ENCODE results near the gene ABCC9. TPM values are rescaled to one million over a fixed set of nuclear protein-coding genes. Genes with fewer than 3 reads are reported as not detected.
"Not testable (repeated sequence)": the region's sequence is repeated elsewhere in the genome, so short reads cannot be mapped to it uniquely, and the experiment has no call there.

The ABCC9 gene
- total RNA-seq, 1 experiment from 2014 or later, result 49.2 TPM

DNA sequence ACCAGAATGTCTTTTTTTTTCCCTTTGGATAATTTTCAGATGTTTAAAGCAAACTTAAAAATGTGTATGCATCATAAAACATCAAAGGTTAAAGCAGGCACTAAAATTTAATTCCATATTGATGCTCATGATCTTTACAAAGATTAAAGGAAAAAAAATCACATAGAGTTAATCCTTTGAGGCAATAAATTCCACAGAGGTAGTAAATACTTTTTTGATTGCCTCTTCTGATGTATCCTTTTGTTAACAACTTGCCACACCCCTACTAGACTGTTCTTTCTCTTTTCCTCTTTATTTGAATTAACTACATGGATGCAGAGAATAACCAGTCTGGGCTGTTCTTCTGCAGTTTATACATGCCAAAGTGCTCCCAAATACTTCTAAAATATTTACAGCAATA, 121.5 kb downstream of the ABCC9 start:
- DNase-seq (ENCODE audit: extremely low read depth, low read depth), result no peak

DNA sequence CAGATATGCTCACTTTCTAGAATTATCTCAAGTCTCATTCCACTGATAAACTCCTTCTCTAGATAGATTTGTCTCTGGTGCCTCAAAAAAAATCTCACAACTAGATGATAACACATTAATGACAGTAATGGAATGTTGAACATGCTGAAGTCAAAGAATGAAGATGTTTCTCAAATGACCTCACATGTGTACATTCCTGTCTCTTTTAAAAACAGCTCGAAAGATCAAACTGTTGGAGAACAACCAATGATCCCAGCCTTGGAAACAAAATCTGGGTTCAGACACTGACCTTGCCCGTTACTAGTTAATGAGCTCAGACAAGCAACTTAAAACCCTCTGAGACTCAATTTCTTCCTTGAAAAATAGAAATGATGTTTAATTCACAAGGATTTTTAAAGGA, 122.0 kb downstream of the ABCC9 start:
- DNase-seq (ENCODE audit: extremely low read depth, low read depth), result peak; percentile 56

GRCh38 chr12:21818627-21819026, 122.6 kb downstream of the ABCC9 start:
- DNase-seq (ENCODE audit: extremely low read depth, low read depth), result peak; percentile 14

- DNase-seq (ENCODE audit: extremely low read depth, low read depth), result no peak
These were observed 125.7 kb downstream of the ABCC9 start for GRCh38 chr12:21815306-21816062.

- no peak for DNase-seq (ENCODE audit: extremely low read depth, low read depth)
These were observed 126.4 kb downstream of the ABCC9 start for GRCh38 chr12:21814814-21815213.

GRCh38 chr12:21814327-21814726, 126.9 kb downstream of the ABCC9 start:
- DNase-seq (ENCODE audit: extremely low read depth, low read depth), result no peak

- no peak for DNase-seq (ENCODE audit: extremely low read depth, low read depth)
These were observed 127.5 kb downstream of the ABCC9 start for GRCh38 chr12:21813751-21814150.

DNA sequence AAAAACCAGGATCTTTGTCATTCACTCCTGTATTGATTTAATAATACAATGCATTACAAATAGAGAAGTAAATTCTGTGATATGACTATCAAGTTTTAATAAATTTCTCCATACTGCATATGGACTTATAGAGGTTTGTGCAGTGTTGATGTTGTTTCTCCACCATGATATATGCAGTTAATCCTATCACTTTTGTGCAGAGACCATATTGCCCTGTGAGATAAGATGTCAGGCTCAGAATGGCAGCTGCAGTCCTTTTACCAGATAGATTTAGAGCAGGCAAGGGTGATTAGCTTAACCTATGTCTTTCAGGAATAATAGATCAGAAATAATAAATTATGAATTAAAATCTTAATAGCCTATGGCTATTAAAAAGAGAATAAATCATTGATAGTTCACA, 128.1 kb downstream of the ABCC9 start:
- no peak for DNase-seq (ENCODE audit: extremely low read depth, low read depth)

DNA sequence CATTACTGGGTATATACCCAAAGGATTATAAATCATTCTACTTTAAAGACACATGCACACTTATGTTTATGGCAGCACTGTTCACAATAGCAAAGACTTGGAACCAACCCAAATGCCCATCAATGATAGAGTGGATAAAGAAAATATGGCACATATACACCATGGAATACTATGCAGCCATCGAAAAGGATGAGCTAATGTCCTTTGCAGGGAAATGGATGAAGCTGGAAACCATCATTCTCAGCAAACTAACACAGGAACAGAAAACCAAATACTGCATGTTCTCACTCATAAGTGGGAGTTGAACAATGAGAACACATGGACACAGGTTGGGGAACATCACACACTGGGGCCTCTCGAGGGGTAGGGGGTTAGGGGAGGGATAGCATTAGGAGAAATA, 128.9 kb downstream of the ABCC9 start:
- not testable (repeated sequence) for DNase-seq (ENCODE audit: extremely low read depth, low read depth)

DNA sequence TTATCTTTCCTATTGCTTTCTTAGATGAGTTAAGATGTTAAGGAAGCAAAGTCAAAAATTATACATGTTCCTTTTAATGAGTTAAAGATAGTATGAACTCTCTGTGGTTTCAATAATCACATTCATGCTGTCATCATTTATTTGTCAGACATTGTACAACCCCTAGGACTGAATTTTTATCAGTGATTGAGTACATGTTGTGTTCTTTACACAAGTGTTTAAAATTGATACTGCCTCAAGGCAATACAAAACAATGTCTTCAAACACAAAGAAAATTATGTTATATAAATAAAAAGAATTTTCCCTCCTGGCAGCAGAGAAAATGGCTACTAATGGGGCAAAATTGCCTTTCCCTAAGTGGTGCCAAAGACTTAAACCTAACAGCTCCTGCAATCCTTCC, 132.1 kb downstream of the ABCC9 start:
- no peak for DNase-seq (ENCODE audit: extremely low read depth, low read depth)

DNA sequence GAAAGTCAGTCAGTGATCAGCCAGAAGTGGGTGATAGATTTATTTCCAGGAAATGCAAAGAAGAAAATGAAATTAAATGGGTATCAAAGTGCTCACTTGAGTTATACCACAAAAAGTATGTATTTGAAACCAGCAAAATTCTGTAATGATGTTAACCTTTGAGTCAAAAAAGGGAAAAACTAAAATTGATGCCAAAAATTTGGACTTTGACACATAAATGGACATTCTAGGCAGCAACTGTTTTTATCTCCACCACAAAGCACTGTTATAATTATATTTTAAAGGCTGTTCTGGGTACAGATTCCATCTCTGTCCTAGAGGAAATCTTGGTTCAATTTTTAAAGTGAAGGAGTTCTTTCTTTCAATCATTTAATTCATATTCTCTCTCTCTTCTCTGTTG, 135.0 kb downstream of the ABCC9 start:
- DNase-seq (ENCODE audit: extremely low read depth, low read depth), result no peak

DNA sequence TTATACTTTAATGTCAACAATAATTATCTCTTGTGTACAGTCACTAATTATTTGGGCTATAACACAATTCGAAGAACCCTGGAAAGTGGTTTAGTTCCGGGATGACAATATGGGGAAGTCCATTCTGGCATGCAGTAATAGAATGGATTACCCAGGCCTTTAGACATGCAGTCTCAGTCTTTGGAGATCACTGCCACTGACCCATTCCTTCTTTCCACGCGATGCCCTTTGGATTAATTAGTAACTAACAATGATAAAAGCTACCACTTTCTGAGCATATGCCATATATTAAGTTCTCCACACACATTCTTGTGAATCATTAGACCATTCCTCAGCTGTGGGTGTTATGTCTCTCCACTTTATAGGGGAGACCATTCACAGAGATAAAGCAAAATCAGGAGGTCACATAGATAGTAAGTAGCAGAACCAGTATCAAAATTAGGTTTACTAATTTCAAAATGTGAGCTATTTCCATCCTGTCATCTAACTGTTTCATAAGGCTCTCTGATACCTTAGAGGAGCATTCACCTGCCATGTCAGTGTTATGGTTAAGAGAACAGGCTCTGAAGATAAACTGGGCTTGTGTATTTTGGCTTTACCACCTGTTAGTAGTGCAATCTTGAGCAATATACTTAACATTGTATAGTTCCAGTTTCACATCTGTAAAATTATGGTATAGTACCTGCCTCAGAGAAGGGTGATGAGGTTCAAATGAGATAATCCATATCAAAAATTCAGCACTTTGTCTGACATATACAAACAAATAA, 139.5 kb downstream of the ABCC9 start:
- no peak for DNase-seq (ENCODE audit: extremely low read depth, low read depth)

DNA sequence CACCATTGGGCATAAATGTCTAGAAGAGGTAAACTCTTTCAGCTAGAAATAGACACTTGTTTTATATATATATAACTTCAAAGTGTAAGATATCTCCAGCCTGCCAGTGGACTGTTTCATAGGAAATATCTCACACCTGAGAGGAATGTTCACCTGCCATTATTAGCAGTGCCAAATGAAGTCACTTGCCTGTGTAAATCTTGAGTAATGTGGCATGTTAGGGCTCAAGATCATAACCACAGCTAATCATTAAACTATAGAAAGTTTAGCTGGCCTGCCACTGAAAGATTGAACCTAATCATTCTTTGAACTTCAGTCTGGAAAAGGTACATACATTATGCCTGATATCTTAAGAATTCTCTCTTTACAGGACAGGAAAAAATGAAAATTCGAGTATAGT, 141.2 kb downstream of the ABCC9 start:
- DNase-seq (ENCODE audit: extremely low read depth, low read depth), result no peak

GRCh38 chr12:21797539-21797938, 143.7 kb downstream of the ABCC9 start:
- DNase-seq (ENCODE audit: extremely low read depth, low read depth), result no peak

DNA sequence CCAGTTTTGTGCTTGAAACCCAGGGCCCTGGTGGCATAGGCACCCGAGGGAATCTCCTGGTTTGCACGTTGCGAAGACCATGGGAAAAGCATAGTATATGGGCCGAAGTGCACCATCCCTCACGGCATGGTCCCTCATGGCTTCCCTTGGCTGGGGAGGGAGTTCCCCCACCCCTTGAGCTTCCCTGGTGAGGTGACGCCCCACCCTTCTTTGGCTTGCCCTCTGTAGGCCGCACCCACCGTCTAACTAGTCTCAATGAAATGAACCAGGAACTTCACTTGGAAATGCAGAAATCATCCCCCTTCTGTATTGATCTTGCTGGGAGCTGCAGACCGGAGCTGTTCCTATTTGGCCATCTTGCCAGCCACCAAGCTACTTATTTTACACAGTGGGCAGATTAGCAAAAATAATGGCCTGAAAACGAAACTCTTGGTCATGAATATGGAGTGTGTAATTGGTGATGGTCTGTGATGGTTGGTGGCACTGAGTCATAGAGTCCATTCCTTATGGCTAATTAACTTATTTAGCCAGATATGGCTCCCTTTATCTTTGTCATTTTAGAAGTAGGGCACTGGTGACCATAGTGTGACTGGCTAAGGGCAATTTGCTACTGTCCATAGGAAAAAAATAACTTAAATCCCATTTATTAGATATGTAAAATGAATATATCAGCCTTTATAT, 145.4 kb downstream of the ABCC9 start:
- DNase-seq (ENCODE audit: extremely low read depth, low read depth), result no peak

DNA sequence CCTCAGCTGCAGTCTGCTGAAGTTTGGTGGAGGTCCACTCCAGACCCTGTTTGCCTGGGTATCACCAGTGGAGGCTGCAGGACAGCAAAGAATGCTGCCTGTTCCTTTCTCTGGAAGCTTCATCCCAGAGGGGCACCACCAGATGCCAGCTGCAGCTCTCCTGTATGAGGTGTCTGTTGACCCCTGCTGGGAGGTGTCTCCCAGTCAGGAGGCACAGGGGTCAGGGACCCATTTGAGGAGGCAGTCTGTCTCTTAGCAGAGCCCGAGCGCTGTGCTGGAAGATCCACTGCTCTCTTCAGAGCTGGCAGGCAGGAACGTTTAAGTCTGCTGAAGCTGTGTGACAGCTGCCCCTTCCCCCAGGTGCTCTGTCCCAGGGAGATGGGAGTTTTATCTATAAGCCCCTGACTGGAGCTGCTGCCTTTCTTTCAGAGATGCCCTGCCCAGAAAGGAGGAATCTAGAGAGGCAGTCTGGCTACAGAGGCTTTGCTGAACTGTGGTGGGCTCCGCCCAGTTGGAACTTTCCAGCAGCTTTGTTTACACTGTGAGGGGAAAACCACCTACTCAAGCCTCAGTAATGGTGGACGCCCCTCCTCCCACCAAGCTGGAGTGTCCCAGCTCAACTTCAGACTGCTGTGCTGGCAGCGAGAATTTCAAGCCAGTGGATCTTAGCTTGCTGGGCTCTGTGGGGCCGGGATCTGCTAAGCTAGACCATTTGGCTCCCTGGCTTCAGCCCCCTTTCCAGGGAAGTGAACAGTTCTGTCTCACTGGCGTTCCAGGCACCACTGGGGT, 146.2 kb downstream of the ABCC9 start:
- DNase-seq (ENCODE audit: extremely low read depth, low read depth), result not testable (repeated sequence)

GRCh38 chr12:21789687-21790086, 151.5 kb downstream of the ABCC9 start:
- not testable (repeated sequence) for DNase-seq (ENCODE audit: extremely low read depth, low read depth)

- DNase-seq (ENCODE audit: extremely low read depth, low read depth), result no peak
These were observed 152.9 kb downstream of the ABCC9 start for GRCh38 chr12:21788089-21788983.

- no peak for DNase-seq (ENCODE audit: extremely low read depth, low read depth)
These were observed 155.1 kb downstream of the ABCC9 start for GRCh38 chr12:21786041-21786531.

DNA sequence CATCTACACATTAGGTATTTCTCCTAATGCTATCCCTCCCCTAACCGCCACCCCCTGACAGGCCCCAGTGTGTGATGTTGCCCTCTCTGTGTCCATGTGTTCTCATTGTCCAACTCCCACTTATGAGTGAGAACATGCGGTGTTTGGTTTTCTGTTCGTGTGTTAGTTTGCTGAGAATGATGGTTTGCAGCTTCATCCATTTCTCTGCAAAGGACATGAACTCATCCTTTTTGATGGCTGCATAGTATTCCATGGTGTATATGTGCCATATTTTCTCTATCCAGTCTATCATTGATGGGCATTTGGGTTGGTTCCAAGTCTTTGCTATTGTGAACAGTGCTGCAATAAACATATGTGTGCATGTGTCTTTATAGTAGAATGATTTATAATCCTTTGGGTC, 158.5 kb downstream of the ABCC9 start:
- not testable (repeated sequence) for DNase-seq (ENCODE audit: extremely low read depth, low read depth)

Measured in NCI-H460 (cell line).